ENCODE measurements around the gene APOH. TPM values are rescaled to one million over a fixed set of nuclear protein-coding genes. Genes with fewer than 3 reads are reported as not detected.

APOH gene
- total and polyA plus RNA-seq, 2 of the 13 experiments (the other 11 are each of a cell fraction or from before 2014, with no cell fraction given) = 4,846 to 5,748 TPM

DNA sequence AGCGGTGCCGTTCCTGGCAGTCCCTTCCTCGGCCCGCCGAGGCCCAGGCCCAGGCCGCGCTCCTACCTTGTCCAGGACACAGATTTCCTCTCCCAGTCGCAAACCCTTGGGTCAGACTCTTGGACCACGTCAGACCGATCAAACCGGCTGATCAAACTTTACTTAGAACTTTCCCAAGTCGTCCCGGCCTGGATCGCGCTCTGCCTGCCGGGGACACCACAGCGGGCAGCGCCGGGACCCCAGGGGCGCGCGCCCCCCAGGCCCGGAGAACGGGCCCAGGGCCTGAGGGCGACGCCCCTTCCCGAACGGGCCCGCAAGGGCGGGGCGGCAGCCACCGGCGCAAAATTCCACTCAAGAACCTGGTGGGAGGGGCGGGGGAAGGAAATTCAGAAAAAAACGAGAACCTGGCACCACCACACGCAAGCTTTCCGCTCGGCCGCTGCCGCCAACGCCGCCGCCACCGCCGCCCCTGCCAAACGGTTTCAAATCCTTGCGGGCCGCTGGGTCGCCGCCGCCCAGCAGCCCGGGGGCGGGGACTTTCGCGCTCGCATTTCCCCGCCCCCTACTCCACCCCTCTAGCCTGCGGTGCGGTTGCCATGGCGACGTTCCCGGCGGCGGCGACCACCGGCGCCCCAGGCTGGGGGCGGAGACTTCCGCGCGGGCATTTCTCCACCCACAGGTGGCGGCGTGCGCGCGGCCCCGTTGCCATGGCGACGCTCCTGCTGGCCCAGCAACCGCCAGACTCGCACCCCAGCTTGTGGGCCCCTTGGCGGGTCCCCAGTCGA is 37.4 kb downstream of the APOH start, which contains the start of gene CEP112 (continued):
- TF ChIP-seq, protein P1, sequence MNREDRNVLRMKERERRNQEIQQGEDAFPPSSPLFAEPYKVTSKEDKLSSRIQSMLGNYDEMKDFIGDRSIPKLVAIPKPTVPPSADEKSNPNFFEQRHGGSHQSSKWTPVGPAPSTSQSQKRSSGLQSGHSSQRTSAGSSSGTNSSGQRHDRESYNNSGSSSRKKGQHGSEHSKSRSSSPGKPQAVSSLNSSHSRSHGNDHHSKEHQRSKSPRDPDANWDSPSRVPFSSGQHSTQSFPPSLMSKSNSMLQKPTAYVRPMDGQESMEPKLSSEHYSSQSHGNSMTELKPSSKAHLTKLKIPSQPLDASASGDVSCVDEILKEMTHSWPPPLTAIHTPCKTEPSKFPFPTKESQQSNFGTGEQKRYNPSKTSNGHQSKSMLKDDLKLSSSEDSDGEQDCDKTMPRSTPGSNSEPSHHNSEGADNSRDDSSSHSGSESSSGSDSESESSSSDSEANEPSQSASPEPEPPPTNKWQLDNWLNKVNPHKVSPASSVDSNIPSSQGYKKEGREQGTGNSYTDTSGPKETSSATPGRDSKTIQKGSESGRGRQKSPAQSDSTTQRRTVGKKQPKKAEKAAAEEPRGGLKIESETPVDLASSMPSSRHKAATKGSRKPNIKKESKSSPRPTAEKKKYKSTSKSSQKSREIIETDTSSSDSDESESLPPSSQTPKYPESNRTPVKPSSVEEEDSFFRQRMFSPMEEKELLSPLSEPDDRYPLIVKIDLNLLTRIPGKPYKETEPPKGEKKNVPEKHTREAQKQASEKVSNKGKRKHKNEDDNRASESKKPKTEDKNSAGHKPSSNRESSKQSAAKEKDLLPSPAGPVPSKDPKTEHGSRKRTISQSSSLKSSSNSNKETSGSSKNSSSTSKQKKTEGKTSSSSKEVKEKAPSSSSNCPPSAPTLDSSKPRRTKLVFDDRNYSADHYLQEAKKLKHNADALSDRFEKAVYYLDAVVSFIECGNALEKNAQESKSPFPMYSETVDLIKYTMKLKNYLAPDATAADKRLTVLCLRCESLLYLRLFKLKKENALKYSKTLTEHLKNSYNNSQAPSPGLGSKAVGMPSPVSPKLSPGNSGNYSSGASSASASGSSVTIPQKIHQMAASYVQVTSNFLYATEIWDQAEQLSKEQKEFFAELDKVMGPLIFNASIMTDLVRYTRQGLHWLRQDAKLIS (CRISPR knock-in tag; IDR thresholded peaks at IDR 0.05) = no peak
- TF ChIP-seq ZFP41 (CRISPR knock-in tag; IDR thresholded peaks at IDR 0.05; ENCODE audit: borderline replicate concordance) (no peak), KDM3A (CRISPR knock-in tag; IDR thresholded peaks at IDR 0.05; ENCODE audit: low read depth) (peak; percentile 67; the same call in 1 of the 2 replicates), ZNF766 (CRISPR knock-in tag; IDR thresholded peaks at IDR 0.05; ENCODE audit: borderline replicate concordance) (no peak), TOPORS (CRISPR knock-in tag; IDR thresholded peaks at IDR 0.05) (0 out of 2 replicates have a peak, but pooled peaks have one; percentile 60), ZNF7 (CRISPR knock-in tag; IDR thresholded peaks at IDR 0.05) (no peak), MIER2 (CRISPR knock-in tag; IDR thresholded peaks at IDR 0.05) (no peak), ZBTB8A (CRISPR knock-in tag; IDR thresholded peaks at IDR 0.05; ENCODE audit: borderline replicate concordance, low read depth) (peak; percentile 48; the same call in 1 of the 2 replicates), TBX2 (CRISPR knock-in tag; IDR thresholded peaks at IDR 0.05; ENCODE audit: borderline replicate concordance) (peak; percentile 69), NFATC3 (CRISPR knock-in tag; IDR thresholded peaks at IDR 0.05) (no peak), IRF2 (CRISPR knock-in tag; IDR thresholded peaks at IDR 0.05) (no peak; the same call in 1 of the 2 replicates), ARID2 (CRISPR knock-in tag; IDR thresholded peaks at IDR 0.05; ENCODE audit: borderline replicate concordance) (no peak; the same call in 1 of the 2 replicates), SPEN (CRISPR knock-in tag; IDR thresholded peaks at IDR 0.05; ENCODE audit: low read depth) (peak; percentile 45; the same call in 1 of the 2 replicates), CCAR2 (optimal IDR thresholded peaks at IDR 0.05; ENCODE audit: low read depth, low read length) (no peak), NFYC (CRISPR knock-in tag; IDR thresholded peaks at IDR 0.05) (no peak), ZSCAN30 (CRISPR knock-in tag; IDR thresholded peaks at IDR 0.05) (0 out of 2 replicates have a peak, but pooled peaks have one; percentile 72), RFX3 (CRISPR knock-in tag; IDR thresholded peaks at IDR 0.05) (peak; percentile 99), CEBPB (IDR thresholded peaks at IDR 0.05; ENCODE audit: borderline replicate concordance, low read depth, low read length) (no peak), PHF21A (CRISPR knock-in tag; IDR thresholded peaks at IDR 0.05) (peak; percentile 6)
- TF ChIP-seq, protein P2, sequence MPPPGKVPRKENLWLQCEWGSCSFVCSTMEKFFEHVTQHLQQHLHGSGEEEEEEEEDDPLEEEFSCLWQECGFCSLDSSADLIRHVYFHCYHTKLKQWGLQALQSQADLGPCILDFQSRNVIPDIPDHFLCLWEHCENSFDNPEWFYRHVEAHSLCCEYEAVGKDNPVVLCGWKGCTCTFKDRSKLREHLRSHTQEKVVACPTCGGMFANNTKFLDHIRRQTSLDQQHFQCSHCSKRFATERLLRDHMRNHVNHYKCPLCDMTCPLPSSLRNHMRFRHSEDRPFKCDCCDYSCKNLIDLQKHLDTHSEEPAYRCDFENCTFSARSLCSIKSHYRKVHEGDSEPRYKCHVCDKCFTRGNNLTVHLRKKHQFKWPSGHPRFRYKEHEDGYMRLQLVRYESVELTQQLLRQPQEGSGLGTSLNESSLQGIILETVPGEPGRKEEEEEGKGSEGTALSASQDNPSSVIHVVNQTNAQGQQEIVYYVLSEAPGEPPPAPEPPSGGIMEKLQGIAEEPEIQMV (CRISPR knock-in tag; IDR thresholded peaks at IDR 0.05; ENCODE audit: low read depth) = 0 out of 2 replicates have a peak, but pooled peaks have one; percentile 54
- TF ChIP-seq, protein P3, sequence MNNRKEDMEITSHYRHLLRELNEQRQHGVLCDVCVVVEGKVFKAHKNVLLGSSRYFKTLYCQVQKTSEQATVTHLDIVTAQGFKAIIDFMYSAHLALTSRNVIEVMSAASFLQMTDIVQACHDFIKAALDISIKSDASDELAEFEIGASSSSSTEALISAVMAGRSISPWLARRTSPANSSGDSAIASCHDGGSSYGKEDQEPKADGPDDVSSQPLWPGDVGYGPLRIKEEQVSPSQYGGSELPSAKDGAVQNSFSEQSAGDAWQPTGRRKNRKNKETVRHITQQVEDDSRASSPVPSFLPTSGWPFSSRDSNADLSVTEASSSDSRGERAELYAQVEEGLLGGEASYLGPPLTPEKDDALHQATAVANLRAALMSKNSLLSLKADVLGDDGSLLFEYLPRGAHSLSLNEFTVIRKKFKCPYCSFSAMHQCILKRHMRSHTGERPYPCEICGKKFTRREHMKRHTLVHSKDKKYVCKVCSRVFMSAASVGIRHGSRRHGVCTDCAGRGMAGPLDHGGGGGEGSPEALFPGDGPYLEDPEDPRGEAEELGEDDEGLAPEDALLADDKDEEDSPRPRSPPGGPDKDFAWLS (CRISPR knock-in tag; IDR thresholded peaks at IDR 0.05; ENCODE audit: borderline replicate concordance) = no peak

All from HepG2 (cell line).